Neural progenitor cell (in vitro differentiated cells): ENCODE results near the gene TBXAS1. TPM values are rescaled to one million over a fixed set of nuclear protein-coding genes. Genes with fewer than 3 reads are reported as not detected.

ENCODE experiments used
- DNase-seq: peaks from one replicate; pipeline ENCODE4 v3.0.0-alpha.2; 2016; ENCODE audit warnings: low spot score
- H2AFZ ChIP-seq: fragments of 200-600 bp; sonication (generic); replicated peaks from 2 replicates; pipeline ENCODE4 v1.6.1; 2016; ENCODE audit warnings: antibody characterized with exemption
- H3F3A ChIP-seq: fragments of 200-600 bp; sonication (generic); 2 replicates; pipeline ENCODE4 v1.6.1; 2016; ENCODE audit warnings: antibody characterized with exemption, low read depth
- H3K27ac ChIP-seq: fragments of 200-600 bp; sonication (generic); 2 replicates; pipeline ENCODE4 v1.5.1; 2016; ENCODE audit warnings: mild to moderate bottlenecking
- H3K27me3 ChIP-seq: fragments of 200-600 bp; sonication (generic); 2 replicates; pipeline ENCODE4 v1.6.1; 2016; ENCODE audit warnings: mild to moderate bottlenecking, moderate library complexity
- H3K36me3 ChIP-seq: fragments of 200-600 bp; sonication (generic); 2 replicates; pipeline ENCODE4 v1.5.1; 2016
- H3K4me1 ChIP-seq: fragments of 200-600 bp; sonication (generic); 2 replicates; pipeline ENCODE4 v1.6.1; 2016; ENCODE audit warnings: mixed run types
- H3K4me2 ChIP-seq: fragments of 200-600 bp; sonication (generic); 2 replicates; pipeline ENCODE4 v1.6.1; 2016
- H3K4me3 ChIP-seq: fragments of 200-600 bp; sonication (generic); 2 replicates; pipeline ENCODE4 v1.5.1; 2016
- H3K79me2 ChIP-seq: fragments of 200-600 bp; sonication (generic); 2 replicates; pipeline ENCODE4 v1.6.1; 2016; ENCODE audit warnings: low read depth
- H3K9ac ChIP-seq: fragments of 200-600 bp; sonication (generic); 2 replicates; pipeline ENCODE4 v1.6.1; 2016
- H3K9me3 ChIP-seq: fragments of 200-600 bp; sonication (generic); 2 replicates; pipeline ENCODE4 v1.5.1; 2016; ENCODE audit warnings: low read depth
- H4K20me1 ChIP-seq: fragments of 200-600 bp; sonication (generic); 2 replicates; pipeline ENCODE4 v1.6.1; 2016; ENCODE audit warnings: low read depth
- H3K27ac Mint-ChIP-seq: 3 replicates; pipeline ENCODE4 v1.8.0; 2021; ENCODE audit warnings: mixed read lengths
- H3K27me3 Mint-ChIP-seq: 2 replicates; pipeline ENCODE4 v1.8.0; 2022; ENCODE audit warnings: low read depth, mild to moderate bottlenecking, inconsistent platforms, moderate library complexity, mixed read lengths; ENCODE audit not compliant: insufficient read depth
- H3K36me3 Mint-ChIP-seq: 3 replicates; pipeline ENCODE4 v1.8.0; 2021; ENCODE audit warnings: mixed read lengths
- H3K4me1 Mint-ChIP-seq: 3 replicates; pipeline ENCODE4 v1.8.0; 2021; ENCODE audit warnings: mixed read lengths
- H3K4me3 Mint-ChIP-seq: 3 replicates; pipeline ENCODE4 v1.8.0; 2021; ENCODE audit warnings: mild to moderate bottlenecking, moderate library complexity, mixed read lengths
- H3K9me3 Mint-ChIP-seq: 3 replicates; pipeline ENCODE4 v1.8.0; 2020; ENCODE audit warnings: mixed read lengths
- CTCF ChIP-seq: fragments of 200-600 bp; sonication (generic); IDR thresholded peaks from 2 replicates; pipeline ENCODE4 v1.5.1; 2017; ENCODE audit warnings: antibody characterized with exemption, mild to moderate bottlenecking
- EZH2 ChIP-seq: fragments of 200-600 bp; sonication (generic); IDR thresholded peaks from 2 replicates; pipeline ENCODE4 v1.6.1; 2017; ENCODE audit warnings: antibody characterized with exemption, mild to moderate bottlenecking, moderate library complexity
- EZH2phosphoT487 ChIP-seq: fragments of 200-600 bp; sonication (generic); IDR thresholded peaks from 2 replicates; pipeline ENCODE4 v1.6.1; 2017; ENCODE audit warnings: antibody characterized with exemption
- total RNA-seq: library from RNA; depleted of rRNA; stranded (reverse); fragments of >200 nt; gene quantifications from 2 replicates; pipeline ENCODE4 v1.2.3, GENCODE V29; 2015; ENCODE audit warnings: low replicate concordance

The TBXAS1 gene
- total RNA-seq, 1 donor from 2014 or later, result not detected

- H3K27me3 ChIP-seq, result peaks cover 52% of the 10 kb centered on the region
- no peak overlapping the region for H3K4me3 Mint-ChIP-seq
These were observed 231.2 kb downstream of the TBXAS1 start for GRCh38 chr7:140060243-140060630.

GRCh38 chr7:140060788-140061606 lies 231.9 kb downstream of the TBXAS1 start:
- Histone ChIP-seq H3F3A (peaks cover 14% of the 10 kb centered on the region), H3K4me3 (no peak overlapping the region), H3K4me2 (no peak overlapping the region), H4K20me1 (no peaks in the 10 kb centered on the region), H3K27ac (no peak overlapping the region), H3K9ac (no peak overlapping the region), H3K79me2 (no peaks in the 10 kb centered on the region), H3K36me3 (no peaks in the 10 kb centered on the region), H3K9me3 (no peaks in the 10 kb centered on the region), H3K4me1 (no peaks in the 10 kb centered on the region), H2AFZ (no peak overlapping the region), H3K27me3 (peaks cover 52% of the 10 kb centered on the region)
- Mint-ChIP-seq H3K36me3 (no peaks in the 10 kb centered on the region), H3K4me3 (peak overlapping the region; percentile 69), H3K27me3 (peaks cover 19% of the 10 kb centered on the region), H3K4me1 (no peaks in the 10 kb centered on the region), H3K27ac (no peak overlapping the region), H3K9me3 (peaks cover 12% of the 10 kb centered on the region)
- DNase-seq, result no peak
- TF ChIP-seq EZH2 (no peak), CTCF (no peak), EZH2phosphoT487 (no peak)

More at GRCh38 chr7:140060243-140060630, 231.2 kb downstream of the TBXAS1 start:
- Histone ChIP-seq H3K4me3 (no peak overlapping the region), H3K27ac (no peak overlapping the region), H3K9me3 (no peaks in the 10 kb centered on the region), H2AFZ (no peak overlapping the region), H3K4me2 (no peak overlapping the region), H3F3A (peaks cover 14% of the 10 kb centered on the region), H3K36me3 (no peaks in the 10 kb centered on the region), H3K4me1 (no peaks in the 10 kb centered on the region), H4K20me1 (no peaks in the 10 kb centered on the region), H3K9ac (no peak overlapping the region), H3K79me2 (no peaks in the 10 kb centered on the region)
- Mint-ChIP-seq H3K27ac (no peak overlapping the region), H3K9me3 (peaks cover 7% of the 10 kb centered on the region), H3K4me1 (no peaks in the 10 kb centered on the region), H3K36me3 (no peaks in the 10 kb centered on the region), H3K27me3 (peaks cover 19% of the 10 kb centered on the region)
- no peak for DNase-seq
- TF ChIP-seq EZH2phosphoT487 (no peak), CTCF (no peak), EZH2 (no peak)

- Histone ChIP-seq H3K4me3 (no peak overlapping the region), H3K36me3 (no peaks in the 10 kb centered on the region), H3K4me2 (no peak overlapping the region), H2AFZ (no peak overlapping the region), H3K27ac (no peak overlapping the region), H4K20me1 (no peaks in the 10 kb centered on the region), H3K27me3 (peaks cover 52% of the 10 kb centered on the region), H3F3A (peaks cover 14% of the 10 kb centered on the region), H3K9me3 (no peaks in the 10 kb centered on the region), H3K79me2 (no peaks in the 10 kb centered on the region), H3K4me1 (no peaks in the 10 kb centered on the region), H3K9ac (no peak overlapping the region)
- peak overlapping the region; percentile 69 for H3K4me3 Mint-ChIP-seq
- no peaks in the 10 kb centered on the region for H3K36me3 Mint-ChIP-seq
- no peak overlapping the region for H3K27ac Mint-ChIP-seq
- TF ChIP-seq CTCF (no peak), EZH2phosphoT487 (no peak), EZH2 (no peak)
- peaks cover 19% of the 10 kb centered on the region for H3K27me3 Mint-ChIP-seq
- H3K9me3 Mint-ChIP-seq, result peaks cover 15% of the 10 kb centered on the region
- no peak for DNase-seq
- no peaks in the 10 kb centered on the region for H3K4me1 Mint-ChIP-seq
These were observed 232.5 kb downstream of the TBXAS1 start for GRCh38 chr7:140061607-140061930.
